ENCODE results near the gene HIC2. TPM values are rescaled to one million over a fixed set of nuclear protein-coding genes. Genes with fewer than 3 reads are reported as not detected.
"Not testable (repeated sequence)": the region's sequence is repeated elsewhere in the genome, so short reads cannot be mapped to it uniquely, and the experiment has no call there.

Gene HIC2
- total RNA-seq (2014; rRNA removed; shearing (Covaris generic)), result 3.7 and 5.6 TPM in 2 replicates

GRCh38 chr22:21417227-21417746 lies at the start of gene HIC2:
Gene HIC2 (plus strand): TSS chr22:21417371. CDS start chr22:21442832, 25,461 bp downstream.
- DNase-seq (ENCODE audit: low spot score), result not testable (repeated sequence)

- DNase-seq (ENCODE audit: low spot score), result not testable (repeated sequence)
Measured at GRCh38 chr22:21368603-21369310, 48.4 kb upstream of the HIC2 start.

- DNase-seq (ENCODE audit: low spot score), result not testable (repeated sequence)
Measured at GRCh38 chr22:21375880-21376279, 41.3 kb upstream of the HIC2 start.

- not testable (repeated sequence) for DNase-seq (ENCODE audit: low spot score)
Measured at GRCh38 chr22:21383701-21384467, 33.3 kb upstream of the HIC2 start, which contains the start of gene RIMBP3B. Gene RIMBP3B (plus strand): TSS chr22:21383751. CDS start chr22:21383859, 108 bp downstream.

GRCh38 chr22:21384468-21385357 lies 32.5 kb upstream of the HIC2 start:
- not testable (repeated sequence) for DNase-seq (ENCODE audit: low spot score)

GRCh38 chr22:21389480-21389879 lies 27.7 kb upstream of the HIC2 start:
- not testable (repeated sequence) for DNase-seq (ENCODE audit: low spot score)

GRCh38 chr22:21390013-21390412 lies 27.2 kb upstream of the HIC2 start:
- DNase-seq (ENCODE audit: low spot score), result not testable (repeated sequence)

- not testable (repeated sequence) for DNase-seq (ENCODE audit: low spot score)
Measured at GRCh38 chr22:21394613-21395012, 22.6 kb upstream of the HIC2 start.

- DNase-seq (ENCODE audit: low spot score), result not testable (repeated sequence)
Measured at GRCh38 chr22:21401197-21401969, 15.8 kb upstream of the HIC2 start.

GRCh38 chr22:21402763-21403314 lies 14.3 kb upstream of the HIC2 start:
- not testable (repeated sequence) for DNase-seq (ENCODE audit: low spot score)

GRCh38 chr22:21407139-21407538 lies 10.0 kb upstream of the HIC2 start:
- DNase-seq (ENCODE audit: low spot score), result not testable (repeated sequence)

- not testable (repeated sequence) for DNase-seq (ENCODE audit: low spot score)
Measured at GRCh38 chr22:21407792-21408191, 9.4 kb upstream of the HIC2 start.

- not testable (repeated sequence) for DNase-seq (ENCODE audit: low spot score)
Measured at GRCh38 chr22:21416375-21416774, 796 bp upstream of the HIC2 start.

- DNase-seq (ENCODE audit: low spot score), result not testable (repeated sequence)
Measured at GRCh38 chr22:21417853-21418252, 682 bp downstream of the HIC2 start.

GRCh38 chr22:21418974-21419638 lies 1.9 kb downstream of the HIC2 start:
- DNase-seq (ENCODE audit: low spot score), result not testable (repeated sequence)

- DNase-seq (ENCODE audit: low spot score), result not testable (repeated sequence)
Measured at GRCh38 chr22:21420180-21420763, 3.1 kb downstream of the HIC2 start.

GRCh38 chr22:21424084-21424709 lies 7.0 kb downstream of the HIC2 start:
- not testable (repeated sequence) for DNase-seq (ENCODE audit: low spot score)

GRCh38 chr22:21434378-21435233 lies 17.4 kb downstream of the HIC2 start:
- not testable (repeated sequence) for DNase-seq (ENCODE audit: low spot score)

Measured in HT-29 (cell line).